ENCODE measurements around the gene PCDH10. TPM values are rescaled to one million over a fixed set of nuclear protein-coding genes. Genes with fewer than 3 reads are reported as not detected.

PCDH10 gene
- polyA plus RNA-seq, 12 donors: 0.26 to 0.66 (median 0.40) TPM; not detected in 2

GRCh38 chr4:133147921-133148689 is 989 bp upstream of the PCDH10 start:
- no peak for DNase-seq

- DNase-seq: no peak
Measured at GRCh38 chr4:133149364-133149695, 236 bp downstream of the PCDH10 start.

GRCh38 chr4:133149932-133150471 is 908 bp downstream of the PCDH10 start:
- DNase-seq: no peak

DNA sequence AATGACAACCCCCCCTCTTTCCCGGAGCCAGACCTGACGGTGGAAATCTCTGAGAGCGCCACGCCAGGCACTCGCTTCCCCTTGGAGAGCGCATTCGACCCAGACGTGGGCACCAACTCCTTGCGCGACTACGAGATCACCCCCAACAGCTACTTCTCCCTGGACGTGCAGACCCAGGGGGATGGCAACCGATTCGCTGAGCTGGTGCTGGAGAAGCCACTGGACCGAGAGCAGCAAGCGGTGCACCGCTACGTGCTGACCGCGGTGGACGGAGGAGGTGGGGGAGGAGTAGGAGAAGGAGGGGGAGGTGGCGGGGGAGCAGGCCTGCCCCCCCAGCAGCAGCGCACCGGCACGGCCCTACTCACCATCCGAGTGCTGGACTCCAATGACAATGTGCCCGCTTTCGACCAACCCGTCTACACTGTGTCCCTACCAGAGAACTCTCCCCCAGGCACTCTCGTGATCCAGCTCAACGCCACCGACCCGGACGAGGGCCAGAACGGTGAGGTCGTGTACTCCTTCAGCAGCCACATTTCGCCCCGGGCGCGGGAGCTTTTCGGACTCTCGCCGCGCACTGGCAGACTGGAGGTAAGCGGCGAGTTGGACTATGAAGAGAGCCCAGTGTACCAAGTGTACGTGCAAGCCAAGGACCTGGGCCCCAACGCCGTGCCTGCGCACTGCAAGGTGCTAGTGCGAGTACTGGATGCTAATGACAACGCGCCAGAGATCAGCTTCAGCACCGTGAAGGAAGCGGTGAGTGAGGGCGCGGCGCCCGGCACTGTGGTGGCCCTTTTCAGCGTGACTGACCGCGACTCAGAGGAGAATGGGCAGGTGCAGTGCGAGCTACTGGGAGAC is 1.6 kb downstream of the PCDH10 start:
- no peak for DNase-seq

GRCh38 chr4:133151341-133151690 is 2.2 kb downstream of the PCDH10 start:
- no peak for DNase-seq

DNA sequence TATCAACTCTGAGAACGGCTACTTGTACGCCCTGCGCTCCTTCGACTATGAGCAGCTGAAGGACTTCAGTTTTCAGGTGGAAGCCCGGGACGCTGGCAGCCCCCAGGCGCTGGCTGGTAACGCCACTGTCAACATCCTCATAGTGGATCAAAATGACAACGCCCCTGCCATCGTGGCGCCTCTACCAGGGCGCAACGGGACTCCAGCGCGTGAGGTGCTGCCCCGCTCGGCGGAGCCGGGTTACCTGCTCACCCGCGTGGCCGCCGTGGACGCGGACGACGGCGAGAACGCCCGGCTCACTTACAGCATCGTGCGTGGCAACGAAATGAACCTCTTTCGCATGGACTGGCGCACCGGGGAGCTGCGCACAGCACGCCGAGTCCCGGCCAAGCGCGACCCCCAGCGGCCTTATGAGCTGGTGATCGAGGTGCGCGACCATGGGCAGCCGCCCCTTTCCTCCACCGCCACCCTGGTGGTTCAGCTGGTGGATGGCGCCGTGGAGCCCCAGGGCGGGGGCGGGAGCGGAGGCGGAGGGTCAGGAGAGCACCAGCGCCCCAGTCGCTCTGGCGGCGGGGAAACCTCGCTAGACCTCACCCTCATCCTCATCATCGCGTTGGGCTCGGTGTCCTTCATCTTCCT is 2.7 kb downstream of the PCDH10 start:
- DNase-seq: no peak

DNA sequence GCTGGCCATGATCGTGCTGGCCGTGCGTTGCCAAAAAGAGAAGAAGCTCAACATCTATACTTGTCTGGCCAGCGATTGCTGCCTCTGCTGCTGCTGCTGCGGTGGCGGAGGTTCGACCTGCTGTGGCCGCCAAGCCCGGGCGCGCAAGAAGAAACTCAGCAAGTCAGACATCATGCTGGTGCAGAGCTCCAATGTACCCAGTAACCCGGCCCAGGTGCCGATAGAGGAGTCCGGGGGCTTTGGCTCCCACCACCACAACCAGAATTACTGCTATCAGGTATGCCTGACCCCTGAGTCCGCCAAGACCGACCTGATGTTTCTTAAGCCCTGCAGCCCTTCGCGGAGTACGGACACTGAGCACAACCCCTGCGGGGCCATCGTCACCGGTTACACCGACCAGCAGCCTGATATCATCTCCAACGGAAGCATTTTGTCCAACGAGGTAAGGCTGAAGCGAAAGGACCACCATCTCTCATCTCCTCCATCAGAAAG is 3.3 kb downstream of the PCDH10 start:
- no peak for DNase-seq

GRCh38 chr4:133152831-133153481 is 3.9 kb downstream of the PCDH10 start:
- no peak for DNase-seq

DNA sequence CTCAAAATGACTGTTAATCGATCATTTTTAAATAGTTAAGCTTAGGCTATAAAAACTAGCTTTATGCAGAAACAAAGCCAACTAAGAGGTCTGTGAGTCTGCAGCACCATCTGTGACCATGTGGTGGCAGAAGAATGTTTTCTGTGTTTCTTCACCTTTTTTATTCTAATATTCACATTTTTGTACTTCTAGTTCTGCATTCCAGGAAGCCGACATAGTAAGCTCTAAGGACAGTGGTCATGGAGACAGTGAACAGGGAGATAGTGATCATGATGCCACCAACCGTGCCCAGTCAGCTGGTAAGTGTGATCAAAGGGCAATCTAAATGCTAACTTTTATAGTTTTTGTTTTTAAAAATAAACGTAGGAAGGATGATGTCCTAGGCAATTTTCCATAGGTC is 5.6 kb downstream of the PCDH10 start:
- no peak for DNase-seq

GRCh38 chr4:133156096-133156495 is 7.0 kb downstream of the PCDH10 start:
- no peak for DNase-seq

GRCh38 chr4:133156556-133156955 is 7.5 kb downstream of the PCDH10 start:
- DNase-seq: no peak

- no peak for DNase-seq
Measured at GRCh38 chr4:133157460-133158160, 8.5 kb downstream of the PCDH10 start.

GRCh38 chr4:133160853-133161252 is 11.8 kb downstream of the PCDH10 start:
- no peak for DNase-seq

DNA sequence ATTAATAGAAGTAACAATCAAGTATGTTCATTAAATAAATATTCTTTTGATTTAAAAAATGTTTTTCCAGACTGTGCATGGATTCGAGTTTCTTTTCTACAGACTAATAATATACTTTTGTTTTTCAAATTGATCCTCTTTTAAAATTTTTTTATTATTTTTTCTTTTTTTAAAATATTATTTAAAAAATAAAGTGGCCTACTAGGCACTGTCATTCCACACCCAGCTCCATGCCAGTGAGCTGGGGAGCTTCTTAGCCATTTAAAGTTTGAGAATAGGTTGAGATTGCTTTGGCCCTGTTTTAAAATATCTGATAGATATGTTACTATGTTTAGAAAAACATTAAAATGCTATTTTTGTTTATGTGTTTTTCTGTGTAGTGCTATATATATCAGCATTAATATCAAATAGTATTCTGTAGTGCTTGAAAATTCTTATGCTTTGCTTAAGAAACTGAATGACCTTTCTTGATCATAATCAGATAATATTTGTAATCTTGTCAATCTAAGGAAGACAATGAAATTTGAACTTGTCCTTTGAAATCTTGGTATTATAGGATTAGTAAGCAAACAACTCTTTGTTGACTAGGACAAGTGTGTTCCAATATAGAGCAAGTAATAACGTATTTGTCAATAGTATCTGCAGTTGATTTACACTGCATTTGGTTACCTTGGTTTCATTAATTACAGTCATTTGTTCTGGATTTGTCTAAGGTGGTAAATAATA is 12.6 kb downstream of the PCDH10 start:
- no peak for DNase-seq

- DNase-seq: no peak
Measured at GRCh38 chr4:133162941-133163340, 13.8 kb downstream of the PCDH10 start.

GRCh38 chr4:133178956-133179355 is 29.9 kb downstream of the PCDH10 start:
- no peak for DNase-seq

- no peak for DNase-seq
Measured at GRCh38 chr4:133186210-133186609, 37.1 kb downstream of the PCDH10 start.

DNA sequence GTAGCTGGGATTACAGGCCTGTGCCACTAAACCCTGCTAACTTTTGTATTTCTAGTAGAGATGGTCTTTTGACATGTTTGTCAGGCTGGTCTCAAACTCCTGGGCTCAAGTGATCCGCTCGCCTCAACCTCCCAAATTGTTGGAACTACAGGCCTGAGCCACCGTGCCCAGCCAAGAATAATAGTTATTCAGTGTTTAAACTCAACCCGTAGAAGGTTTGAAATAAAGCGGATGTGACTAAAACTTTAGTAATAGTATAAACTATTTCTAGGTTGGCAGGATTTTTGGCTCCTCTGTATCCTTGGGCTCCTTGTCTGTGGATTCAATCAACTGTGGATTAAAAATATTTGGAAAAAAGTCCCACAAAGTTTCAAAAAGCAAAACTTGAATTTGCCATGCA is 37.8 kb downstream of the PCDH10 start:
- no peak for DNase-seq

DNA sequence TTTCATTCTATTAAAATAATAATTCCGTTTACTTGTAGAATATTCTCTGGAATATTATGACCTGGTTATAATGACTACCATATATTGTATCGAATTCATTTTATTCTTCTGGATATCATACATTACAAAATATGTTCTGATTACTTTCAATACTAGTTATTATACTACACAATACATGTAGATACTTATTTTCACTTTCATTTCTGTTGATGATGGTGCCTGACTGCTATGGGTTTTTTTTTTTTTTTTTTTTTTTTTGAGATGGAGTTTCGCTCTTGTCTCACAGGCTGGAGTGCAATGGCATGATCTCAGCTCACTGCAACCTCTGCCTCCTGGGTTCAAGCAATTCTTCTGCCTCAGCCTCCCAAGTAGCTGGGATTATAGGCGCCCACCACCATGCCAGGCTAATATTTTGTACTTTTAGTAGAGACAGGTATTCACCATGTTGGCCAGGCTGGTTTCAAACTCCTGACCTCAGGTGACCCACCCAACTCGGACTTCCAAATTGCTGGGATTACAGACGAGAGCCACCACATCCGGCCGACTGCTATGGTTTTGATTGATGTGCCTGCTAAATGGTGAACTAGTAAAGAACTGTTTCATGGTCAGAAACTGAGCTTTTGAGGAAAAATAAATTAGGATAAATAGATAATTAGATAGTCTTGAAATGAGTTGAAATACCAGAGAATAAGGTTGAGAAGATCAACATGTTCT is 39.5 kb downstream of the PCDH10 start:
- DNase-seq: no peak

- DNase-seq: no peak
Measured at GRCh38 chr4:133189147-133189517, 40.0 kb downstream of the PCDH10 start.

All from muscle of arm (tissue), 12 donors.